Middle frontal gyrus (tissue), 1 donor: Measurements from ENCODE around the gene ZNF492.
"Not testable (repeated sequence)": the region's sequence is repeated elsewhere in the genome, so short reads cannot be mapped to it uniquely, and the experiment has no call there.

Experiments
- DNase-seq: peaks from one replicate; pipeline ENCODE4 v3.0.0-alpha.2; 2015; ENCODE audit warnings: low spot score; ENCODE audit errors: extremely low spot score

The ZNF492 gene

DNA sequence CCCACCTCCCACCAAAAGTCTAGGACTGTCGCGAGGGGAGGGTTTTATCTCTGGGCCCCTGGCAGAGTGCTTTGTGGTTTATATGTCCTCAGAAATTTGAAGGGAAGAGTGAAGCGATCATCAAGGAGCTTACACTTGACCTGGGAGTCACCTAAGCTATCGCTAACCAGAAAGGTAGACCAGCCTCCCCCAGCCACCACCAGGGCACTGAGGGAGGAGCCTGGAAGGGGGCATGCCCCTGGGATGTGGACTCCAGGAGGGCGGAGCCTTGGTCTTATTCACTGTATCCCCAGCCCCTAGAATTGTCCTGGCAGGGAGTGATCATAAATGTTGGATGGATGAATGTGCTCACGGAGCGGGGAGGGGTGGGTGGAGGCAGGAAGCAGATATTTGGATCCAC, 16.9 kb upstream of the ZNF492 start:
- DNase-seq = not testable (repeated sequence)

DNA sequence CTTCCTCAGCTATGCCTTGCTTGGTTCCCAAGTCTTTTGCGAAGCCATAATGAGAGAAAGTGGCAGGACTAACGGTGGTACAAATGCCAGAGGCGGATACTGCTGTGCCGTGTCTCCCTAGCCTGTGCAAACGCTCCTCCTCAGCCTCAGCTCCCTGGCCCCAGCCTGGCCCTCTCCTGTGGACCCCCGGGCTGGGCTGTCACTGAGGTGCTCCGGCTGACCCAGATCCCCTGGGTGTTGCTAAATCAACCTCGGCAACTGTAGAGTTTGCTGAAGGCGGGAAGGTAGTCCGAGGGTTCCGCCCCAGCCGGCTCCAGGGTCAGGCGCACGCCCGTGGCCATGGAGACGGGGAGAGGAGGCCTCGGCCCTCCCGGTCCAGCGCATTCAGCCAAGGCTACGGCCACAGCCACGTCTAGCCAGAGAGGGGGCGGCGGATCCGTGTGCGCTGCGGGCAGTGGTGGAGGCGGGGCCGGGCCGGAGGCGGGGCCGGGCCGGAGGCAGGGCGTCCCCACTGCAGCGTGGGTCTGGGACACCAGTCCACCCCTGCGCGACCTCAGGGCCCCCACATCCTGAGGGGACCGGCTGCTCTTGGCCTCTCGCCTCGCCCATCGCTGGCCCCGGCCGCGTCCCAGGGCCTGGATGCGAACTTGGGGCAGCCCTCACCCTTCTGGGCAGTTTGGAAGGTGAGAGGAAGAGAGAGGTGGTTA, 16.4 kb upstream of the ZNF492 start:
- no peak for DNase-seq

DNA sequence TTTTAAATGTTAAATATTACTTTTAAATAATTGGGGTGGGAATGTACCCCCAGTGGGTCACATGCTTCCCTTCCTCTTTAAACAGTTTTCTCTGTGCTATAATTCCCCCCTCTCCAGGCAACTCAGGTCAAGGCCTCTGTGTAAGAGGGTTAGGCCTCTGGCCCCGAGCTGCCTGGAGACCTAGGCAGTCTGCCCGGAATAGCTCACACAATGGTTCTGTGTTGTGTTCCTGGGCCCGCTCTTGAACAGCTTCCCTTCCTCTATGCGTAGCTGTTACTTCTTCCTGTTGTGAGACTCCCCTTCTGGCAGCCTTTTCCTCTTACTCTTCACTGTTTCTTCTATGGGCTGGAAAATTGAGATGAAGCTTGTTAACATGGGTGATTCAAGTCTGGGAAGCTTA, 14.8 kb upstream of the ZNF492 start:
- peak; percentile 39 for DNase-seq

DNA sequence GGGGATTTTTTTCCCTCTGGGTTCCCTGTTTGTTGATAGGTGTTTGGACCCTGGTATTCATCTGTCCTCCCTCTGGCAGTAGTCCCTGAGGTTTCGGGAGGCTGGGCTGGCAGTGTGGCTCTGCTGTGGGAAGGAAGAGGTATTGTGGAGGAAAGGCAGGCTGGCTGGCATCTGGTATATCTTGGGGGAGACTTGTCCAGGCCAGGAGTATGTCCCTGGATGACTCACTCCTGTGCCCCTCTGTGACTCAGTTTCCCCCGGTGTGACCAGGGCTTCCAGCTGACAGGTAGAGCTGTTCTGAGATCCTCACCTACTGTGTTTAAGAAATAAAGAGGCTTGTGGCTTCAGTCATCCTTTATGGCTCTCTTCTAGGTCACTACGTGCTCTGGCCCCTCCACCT, 14.2 kb upstream of the ZNF492 start:
- DNase-seq = no peak

DNA sequence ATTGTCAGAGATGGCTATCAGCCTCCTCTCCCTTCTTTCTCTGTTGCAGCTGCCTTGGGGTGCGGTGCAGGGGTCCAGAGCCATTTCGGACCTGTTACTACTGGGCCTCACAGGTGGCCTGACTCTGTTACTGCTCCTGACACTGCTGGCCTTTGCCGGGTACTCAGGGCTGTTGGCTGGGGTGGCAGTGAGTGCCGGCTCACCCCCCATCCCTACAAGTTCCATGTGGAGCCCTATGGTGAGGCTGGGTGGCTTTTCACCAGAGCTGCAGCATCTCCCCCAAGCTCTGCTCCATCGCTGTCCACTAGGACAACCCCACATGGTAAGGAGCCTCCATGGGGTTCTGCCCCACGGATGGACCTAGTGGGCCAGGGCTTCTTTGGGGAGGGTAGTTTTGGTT, 13.7 kb upstream of the ZNF492 start:
- DNase-seq = no peak

DNA sequence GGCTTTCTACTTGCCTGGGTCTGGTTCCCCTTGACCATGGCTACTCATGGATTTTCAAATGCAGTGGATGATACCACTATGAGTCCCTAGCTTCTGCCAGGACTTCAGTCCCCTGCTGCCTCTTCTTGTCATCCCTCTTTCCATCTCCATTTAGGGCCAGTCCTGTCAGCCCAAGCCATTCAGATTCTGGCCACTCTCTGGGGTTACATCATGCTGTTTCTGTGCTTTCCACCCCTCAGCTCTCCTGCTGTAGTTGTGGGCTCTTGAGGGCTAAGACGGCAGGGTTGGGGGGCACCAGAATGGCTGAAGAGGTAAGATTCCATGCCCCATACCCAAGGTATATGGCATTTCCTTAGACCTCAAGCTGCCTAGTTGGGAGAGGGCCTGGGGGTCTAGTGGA, 13.2 kb upstream of the ZNF492 start:
- no peak for DNase-seq

DNA sequence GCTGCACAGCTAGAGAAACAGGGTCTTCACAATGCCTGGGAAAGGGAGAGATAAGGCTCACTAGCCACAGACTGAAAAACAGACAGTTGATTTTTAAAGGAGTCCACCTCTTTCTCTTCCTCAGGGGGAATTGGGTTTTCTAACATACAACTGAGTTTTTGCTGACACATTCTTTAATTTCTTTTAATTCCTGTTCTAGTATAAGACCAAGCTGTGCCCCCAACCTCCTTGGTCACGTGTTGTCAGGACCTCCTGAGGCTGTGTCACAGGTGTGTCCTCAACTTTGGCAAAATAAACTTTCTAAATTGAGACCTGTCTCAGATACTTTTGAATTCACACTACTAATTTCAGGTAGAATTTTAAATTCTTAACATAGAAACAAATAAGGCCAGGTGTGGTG, 12.1 kb upstream of the ZNF492 start:
- DNase-seq = no peak

DNA sequence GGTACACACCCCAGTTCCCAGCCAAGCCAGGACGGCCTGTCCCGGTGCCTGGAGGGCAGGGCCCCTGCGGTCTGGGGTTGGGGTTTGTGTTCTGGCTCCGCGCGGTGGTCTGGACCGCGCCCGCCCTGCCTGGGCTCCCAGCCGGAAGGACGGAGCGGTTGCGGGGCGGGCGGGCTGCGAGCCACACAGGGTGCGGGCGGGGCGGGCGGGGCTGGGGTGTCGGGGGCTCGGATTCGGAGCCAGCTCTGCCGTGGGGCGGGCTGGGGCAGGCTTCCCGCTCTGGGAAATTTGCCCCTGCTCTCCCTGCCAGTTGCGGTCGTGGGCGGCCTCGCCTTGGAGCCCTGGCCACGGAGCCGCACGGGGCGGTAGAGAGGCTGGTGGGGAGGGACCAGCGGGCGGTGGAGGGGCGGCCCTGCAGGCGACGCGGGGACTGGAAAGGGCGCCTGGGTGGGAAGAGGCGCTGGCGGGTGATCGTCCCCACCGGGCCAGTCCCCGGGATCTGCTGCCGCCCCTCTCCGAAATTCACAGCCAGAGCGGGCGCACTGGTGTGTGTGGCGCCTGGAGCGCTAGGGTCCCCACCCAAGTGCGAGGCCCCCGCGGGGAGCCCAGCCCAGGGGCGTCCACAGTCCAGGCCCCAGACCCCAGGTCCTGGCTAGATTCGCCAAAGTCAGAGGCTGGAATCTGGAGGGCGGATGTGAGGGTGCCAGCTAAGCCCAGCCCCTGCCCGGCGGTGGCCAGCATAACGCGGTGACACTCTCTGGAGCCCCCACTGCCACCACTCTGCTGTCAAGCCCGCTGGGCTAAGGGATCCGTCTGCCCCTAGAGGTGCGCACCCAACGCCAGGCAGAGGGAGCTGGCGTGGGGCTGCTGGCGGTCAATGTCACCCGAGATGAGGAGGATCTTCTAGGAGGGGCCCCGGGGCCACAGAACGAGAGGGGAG, 11.0 kb upstream of the ZNF492 start:
- no peak for DNase-seq

DNA sequence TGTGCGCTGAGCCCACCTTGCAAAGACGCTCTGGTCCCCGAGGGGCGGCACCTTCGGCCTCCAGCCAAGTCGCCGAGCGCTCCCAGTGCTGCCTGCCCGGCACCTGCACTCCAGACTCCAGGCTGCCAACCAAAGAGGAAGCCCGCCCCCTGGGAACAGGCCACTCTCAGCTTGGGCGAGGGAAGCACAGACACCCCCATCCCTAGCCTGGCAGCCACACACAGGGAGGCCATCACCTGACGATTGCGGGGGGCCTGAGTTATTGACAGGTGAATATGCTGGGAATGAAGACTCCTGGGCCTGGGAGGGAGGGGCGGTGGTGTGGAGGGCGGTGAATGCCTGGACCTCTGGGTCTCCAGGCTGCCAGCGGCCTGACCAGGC, 10.3 kb upstream of the ZNF492 start:
- no peak for DNase-seq

DNA sequence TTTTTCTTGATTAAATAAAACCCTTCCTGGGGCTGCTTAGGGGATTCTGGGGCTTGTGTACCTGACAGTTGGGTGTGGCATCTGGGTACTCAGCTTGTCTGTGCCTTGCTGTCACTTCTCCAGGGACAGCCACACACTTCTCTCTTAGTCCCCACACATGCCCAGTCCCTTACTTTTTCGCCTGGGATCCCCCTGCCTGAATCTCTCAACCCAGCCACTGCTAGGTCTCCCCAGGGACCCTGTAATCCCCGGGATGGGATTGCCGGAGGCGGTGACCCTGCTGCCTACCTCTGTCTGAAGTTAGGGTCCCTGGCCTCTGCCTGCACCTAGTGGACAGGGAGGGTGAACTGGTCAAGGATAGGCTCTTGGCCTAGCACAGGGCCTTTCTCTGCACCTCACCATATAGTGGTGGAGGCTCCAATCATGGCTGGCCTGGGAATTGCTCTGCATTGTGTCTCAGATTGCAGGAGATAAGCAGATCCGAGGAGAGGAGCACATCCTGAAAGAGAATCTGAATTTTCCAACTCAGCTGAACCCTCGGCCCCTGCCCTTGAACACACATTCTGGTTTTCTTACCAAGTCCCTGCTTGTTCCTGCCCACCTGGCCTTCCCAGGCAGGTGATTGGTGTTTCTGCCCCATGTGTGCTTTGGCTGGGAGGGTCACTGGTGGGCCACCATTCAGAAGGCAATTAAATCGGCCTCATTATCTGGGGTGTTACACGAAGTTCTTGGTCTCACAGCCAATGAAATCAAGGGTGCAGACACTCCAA, 8.7 kb upstream of the ZNF492 start:
- DNase-seq = no peak

DNA sequence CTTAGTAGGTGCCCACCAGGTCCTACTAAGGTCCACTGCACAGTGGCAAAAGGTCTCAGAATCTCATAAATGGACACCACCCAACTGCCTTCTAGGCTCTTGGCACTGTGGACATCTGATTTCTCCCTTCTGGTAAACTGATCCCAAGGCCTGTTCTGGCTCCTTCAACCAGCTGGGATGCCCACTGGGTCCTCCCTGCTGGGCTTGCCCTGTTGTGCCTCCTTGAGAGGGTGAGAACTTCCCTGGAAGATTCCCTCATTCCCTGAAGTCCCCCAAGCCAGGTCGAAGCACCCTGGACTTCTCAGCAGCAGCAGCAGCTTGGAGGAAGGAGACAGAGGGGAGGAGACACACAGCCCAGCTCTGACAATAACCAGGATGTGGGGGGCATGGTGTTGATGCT, 6.6 kb upstream of the ZNF492 start:
- no peak for DNase-seq

DNA sequence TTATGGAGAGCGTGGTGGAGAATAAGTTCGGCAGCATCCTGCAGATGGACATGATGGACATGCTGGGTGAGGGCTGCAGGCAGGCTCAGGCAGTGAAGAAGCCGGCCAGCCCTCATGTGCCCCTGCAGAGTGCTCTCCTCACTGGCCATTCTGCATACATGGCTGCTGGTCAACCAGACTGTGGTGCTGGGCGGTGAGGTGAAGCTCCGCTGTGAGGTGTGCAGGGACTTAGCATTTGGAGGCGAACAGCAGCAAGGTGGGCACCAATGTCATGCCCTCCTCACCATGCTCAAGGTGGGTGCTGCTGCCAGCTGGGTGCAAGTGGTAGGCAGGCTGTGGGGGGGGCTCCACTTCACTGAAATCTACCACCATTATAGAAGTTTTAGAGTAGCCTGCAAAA, 5.7 kb upstream of the ZNF492 start:
- DNase-seq = no peak

DNA sequence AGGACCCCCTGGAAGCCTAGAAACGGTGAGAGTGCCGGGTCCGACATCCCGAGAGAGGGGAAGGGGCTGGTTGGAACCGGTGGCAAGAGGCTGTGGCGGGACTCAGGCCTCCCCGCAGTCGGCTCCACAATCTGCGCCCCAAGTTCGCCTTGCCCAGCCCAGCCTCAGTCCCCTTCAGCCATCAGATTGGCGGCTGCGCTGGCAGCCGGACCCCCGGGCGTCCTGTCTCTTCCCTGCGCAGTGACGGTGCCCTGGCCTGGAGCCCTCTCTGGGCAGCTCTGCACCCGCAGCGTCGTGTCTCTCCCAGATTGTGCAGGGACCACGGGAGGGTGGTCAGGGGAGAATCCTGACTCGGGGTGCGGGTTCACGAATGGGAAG, 315 bp downstream of the ZNF492 start:
- no peak for DNase-seq

DNA sequence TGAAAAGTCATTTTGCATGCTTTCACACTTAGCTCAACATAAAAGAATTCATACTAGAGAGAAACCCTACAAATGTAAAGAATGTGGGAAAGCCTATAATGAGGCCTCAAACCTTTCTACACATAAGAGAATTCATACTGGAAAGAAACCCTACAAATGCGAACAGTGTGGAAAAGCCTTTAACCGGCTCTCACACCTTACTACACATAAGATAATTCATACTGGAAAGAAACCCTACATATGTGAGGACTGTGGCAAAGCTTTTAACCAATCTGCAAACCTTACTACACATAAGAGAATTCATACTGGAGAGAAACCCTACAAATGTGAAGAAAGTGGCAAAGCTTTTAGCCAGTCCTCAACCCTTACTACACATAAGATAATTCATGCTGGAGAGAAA, 51.4 kb downstream of the ZNF492 start:
- DNase-seq = not testable (repeated sequence)

DNA sequence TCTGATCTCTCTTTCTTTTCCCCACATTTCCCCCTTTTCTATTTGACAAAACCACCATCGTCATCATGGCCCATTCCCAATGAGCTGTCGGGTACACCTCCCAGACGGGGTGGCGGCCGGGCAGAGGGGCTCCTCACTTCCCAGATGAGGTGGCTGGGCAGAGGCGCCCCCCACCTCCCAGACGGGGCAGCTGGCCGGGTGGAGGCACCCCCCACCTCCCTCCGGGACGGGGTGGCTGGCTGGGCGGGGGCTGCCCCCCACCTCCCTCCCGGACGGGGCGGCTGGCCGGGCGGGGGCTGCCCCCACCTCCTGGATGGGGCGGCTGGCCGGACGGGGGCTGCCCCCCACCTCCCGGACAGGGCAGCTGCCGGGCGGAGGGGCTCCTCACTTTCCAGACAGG, 68.5 kb downstream of the ZNF492 start:
- not testable (repeated sequence) for DNase-seq

DNA sequence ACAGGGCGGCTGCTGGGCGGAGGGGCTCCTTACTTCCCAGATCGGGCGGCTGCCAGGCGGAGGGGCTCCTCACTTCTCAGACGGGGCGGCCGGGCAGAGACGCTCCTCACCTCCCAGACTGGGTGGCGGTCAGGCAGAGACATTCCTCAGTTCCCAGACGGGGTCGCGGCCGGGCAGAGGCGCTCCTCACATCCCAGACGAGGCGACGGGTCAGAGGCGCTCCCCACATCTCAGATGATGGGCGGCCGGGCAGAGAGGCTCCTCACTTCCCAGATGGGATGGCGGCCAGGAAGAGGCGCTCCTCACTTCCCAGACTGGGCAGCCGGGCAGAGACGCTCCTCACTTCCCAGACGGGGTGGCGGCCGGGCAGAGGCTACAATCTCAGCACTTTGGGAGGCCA, 69.0 kb downstream of the ZNF492 start:
- DNase-seq = not testable (repeated sequence)

DNA sequence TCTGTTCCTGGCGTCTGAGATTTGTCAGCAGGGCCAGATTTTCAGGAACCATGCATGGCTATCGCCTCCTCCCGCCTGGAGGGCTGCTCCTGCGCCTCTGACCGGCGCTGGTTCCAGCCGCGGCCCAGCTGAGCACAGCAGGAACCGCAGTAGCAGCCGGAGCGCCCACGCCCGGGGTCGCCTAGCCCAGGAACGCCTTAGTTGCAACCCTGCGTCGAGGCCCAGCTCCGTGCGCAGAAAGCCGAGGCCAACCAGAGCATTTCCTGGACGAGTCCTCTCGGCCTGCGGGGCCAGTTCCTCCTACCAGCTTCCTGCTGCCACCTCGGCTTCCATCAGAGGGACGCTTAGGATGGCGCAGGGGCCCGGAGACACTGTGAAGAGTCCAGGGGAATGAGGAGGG, 74.9 kb downstream of the ZNF492 start:
- DNase-seq = no peak
